Testis (tissue), 3 donors: ENCODE measurements around the gene SOCS6. TPM values are rescaled to one million over a fixed set of nuclear protein-coding genes. Genes with fewer than 3 reads are reported as not detected.

Experiments used
- DNase-seq: peaks from one replicate; pipeline ENCODE4 v3.0.0-alpha.2; 2019
- H3K27ac ChIP-seq, 2 donors: fragments of 200-600 bp; sonication (generic); one replicate each; pipeline ENCODE4 v1.5.1; 2019
- H3K27me3 ChIP-seq: fragments of 200-600 bp; sonication (generic); one replicate; pipeline ENCODE4 v1.5.1; 2019
- H3K36me3 ChIP-seq: fragments of 200-600 bp; sonication (generic); one replicate; pipeline ENCODE4 v1.5.1; 2017; ENCODE audit warnings: low read depth; ENCODE audit errors: missing control alignments
- H3K4me1 ChIP-seq: fragments of 200-600 bp; sonication (generic); one replicate; pipeline ENCODE4 v1.5.1; 2019
- H3K4me3 ChIP-seq, 2 donors: fragments of 200-600 bp; sonication (generic); one replicate each; pipeline ENCODE4 v1.5.1; 2017 to 2019
- H3K9me3 ChIP-seq: fragments of 200-600 bp; sonication (generic); one replicate; pipeline ENCODE4 v1.5.1; 2017
- CTCF ChIP-seq, 3 experiments: fragments of 450-650 bp in 2 of 3; fragments of 200-600 bp in 1 of 3; sonication (generic) in 1 of 3; IDR thresholded peaks; one replicate each; pipeline ENCODE4 v1.5.1; 2016 to 2019; ENCODE audit warnings: antibody characterized with exemption in 3 of 3, mild to moderate bottlenecking in 2 of 3, moderate library complexity in 1 of 3
- POLR2A ChIP-seq: fragments of 450-650 bp; IDR thresholded peaks from one replicate; pipeline ENCODE4 v1.6.1; 2017; ENCODE audit warnings: antibody characterized with exemption, mild to moderate bottlenecking, moderate library complexity
- WGBS, 2 donors: methylation state at CpG; one replicate each; pipeline ENCODE4 v1.1.5; 2018; 5-methylcytosine and 5-hydroxymethylcytosine counted together
- intact Hi-C: fragments of 100-400 bp; cut with DNase I; formaldehyde crosslinking; loops from one replicate; pipeline ENCODE4 v1.15.1; 2023; ENCODE audit warnings: low total_unique reads
- polyA plus RNA-seq: library from polyadenylated mRNA; stranded (reverse); fragments of 350-450 nt; fragmentation: Illumina TruSeq; extraction: RNeasy Lipid Tissue Mini Kit (QIAGEN cat#74804); gene quantifications from one replicate; pipeline ENCODE4 v1.2.3, GENCODE V29; 2014; ENCODE audit warnings: low read depth, low replicate concordance; ENCODE audit not compliant: insufficient read depth
- total RNA-seq, 2 donors: library from RNA; depleted of rRNA; stranded (reverse); fragments of >200 nt; gene quantifications; one replicate each; pipeline ENCODE4 v1.2.3, GENCODE V29; 2016

Gene SOCS6
- total and polyA plus RNA-seq, 3 donors from 2014 or later: 12.7 to 22.9 (median 20.9) TPM

- Histone ChIP-seq H3K27ac (no peak overlapping the region), H3K27me3 (no peaks in the 10 kb centered on the region), H3K9me3 (no peaks in the 10 kb centered on the region), H3K4me1 (no peaks in the 10 kb centered on the region), H3K36me3 (no peaks in the 10 kb centered on the region), H3K4me3 (no peak overlapping the region)
- no peak for DNase-seq
- TF ChIP-seq CTCF (IDR thresholded peaks at IDR 0.05): no peak
- no peak for TF ChIP-seq POLR2A
- 79 to 88% methylated on average over 5 of the region's 5 CpGs for WGBS, 2 donors
- intact Hi-C loops: no loop called here
These were observed 12.2 kb upstream of the SOCS6 start for GRCh38 chr18:70276416-70277191.

DNA sequence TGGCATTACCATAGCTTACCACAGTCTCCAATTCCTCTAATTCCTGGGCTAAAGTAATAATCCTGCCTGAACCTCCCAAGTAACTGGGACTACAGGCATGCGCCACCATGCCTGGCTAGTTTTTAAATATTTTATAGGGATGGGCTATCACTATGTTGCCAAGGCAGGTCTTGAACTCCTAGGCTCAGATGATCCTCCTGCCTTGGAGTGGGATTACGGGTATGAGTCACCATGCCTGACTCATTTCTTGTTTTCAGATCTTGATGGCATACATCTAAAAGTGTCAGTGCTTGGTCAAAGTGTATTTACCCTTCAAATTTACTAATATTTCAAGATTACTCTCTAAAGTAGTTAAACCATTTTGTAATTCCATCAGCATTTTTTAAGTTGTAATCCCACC is 9.4 kb upstream of the SOCS6 start:
- Histone ChIP-seq H3K27ac (no peak overlapping the region), H3K4me1 (no peaks in the 10 kb centered on the region), H3K4me3 (no peak overlapping the region), H3K36me3 (no peaks in the 10 kb centered on the region), H3K27me3 (no peaks in the 10 kb centered on the region), H3K9me3 (no peaks in the 10 kb centered on the region)
- DNase-seq: no peak
- intact Hi-C loops: no loop called here
- no peak for TF ChIP-seq CTCF (IDR thresholded peaks at IDR 0.05)
- WGBS, 2 donors: 91 to 97% methylated on average over 2 of the region's 2 CpGs

GRCh38 chr18:70280007-70280925 is 8.6 kb upstream of the SOCS6 start:
- H3K27me3 ChIP-seq: no peaks in the 10 kb centered on the region
- intact Hi-C loops: no loop called here
- H3K4me3 ChIP-seq: no peak overlapping the region
- H3K4me1 ChIP-seq: no peaks in the 10 kb centered on the region
- no peak overlapping the region for H3K27ac ChIP-seq
- no peaks in the 10 kb centered on the region for H3K36me3 ChIP-seq
- no peaks in the 10 kb centered on the region for H3K9me3 ChIP-seq
- no peak for TF ChIP-seq CTCF (IDR thresholded peaks at IDR 0.05)
- no peak for TF ChIP-seq POLR2A
- no peak for DNase-seq
- whole genome bisulfite sequencing, 2 donors: 78 to 79% methylated on average over 5 of the region's 5 CpGs

- no peak for DNase-seq
- Histone ChIP-seq H3K4me3 (no peak overlapping the region), H3K36me3 (no peaks in the 10 kb centered on the region), H3K9me3 (no peaks in the 10 kb centered on the region), H3K4me1 (no peaks in the 10 kb centered on the region), H3K27ac (no peak overlapping the region), H3K27me3 (no peaks in the 10 kb centered on the region)
- intact Hi-C loops: no loop called here
- no peak for TF ChIP-seq POLR2A
- 81 to 86% methylated on average over 2 of the region's 2 CpGs for WGBS, 2 donors
These were observed 3.7 kb upstream of the SOCS6 start for GRCh38 chr18:70284976-70285620.

- WGBS, 2 donors: 62 to 71% methylated on average over 2 of the region's 2 CpGs
- TF ChIP-seq CTCF (IDR thresholded peaks at IDR 0.05) (no peak), POLR2A (no peak)
- Histone ChIP-seq H3K36me3 (no peaks in the 10 kb centered on the region), H3K27me3 (no peaks in the 10 kb centered on the region), H3K27ac (peak overlapping the region in 1 of 2 donors; percentile 96), H3K4me3 (no peak overlapping the region), H3K9me3 (no peaks in the 10 kb centered on the region), H3K4me1 (peaks cover 11% of the 10 kb centered on the region)
- no peak for DNase-seq
- intact Hi-C loops: no loop called here
These were observed 1.1 kb upstream of the SOCS6 start for GRCh38 chr18:70287731-70288130.
